ENCODE results near the gene B4GALT3. TPM values are rescaled to one million over a fixed set of nuclear protein-coding genes. Genes with fewer than 3 reads are reported as not detected.

B4GALT3 gene
- total and polyA plus RNA-seq, 2 of the 8 experiments (the other 6 are each of a cell fraction or from before 2014, with no cell fraction given), result 42.3 to 43.0 TPM

DNA sequence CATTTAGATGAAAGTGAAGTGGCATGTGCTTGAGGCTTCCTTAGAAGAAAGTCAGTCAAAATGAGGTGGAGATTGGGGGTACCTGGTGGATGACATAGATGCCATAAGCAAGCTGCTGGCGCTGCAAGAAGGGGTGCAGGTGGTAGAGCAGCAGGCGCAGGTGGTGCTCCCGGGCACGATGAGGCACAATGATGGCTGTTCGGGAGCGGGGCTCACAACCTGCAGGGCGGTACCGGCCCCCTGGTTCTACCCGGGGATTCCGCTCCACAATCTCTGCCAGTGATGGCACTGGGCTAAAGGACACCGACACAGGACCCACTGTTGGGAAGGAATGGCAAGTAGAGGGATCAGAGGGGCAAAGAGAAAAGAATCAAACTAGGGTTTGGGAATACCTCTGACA lies 2.4 kb downstream of the B4GALT3 start (continued):
- TF ChIP-seq, protein P1, sequence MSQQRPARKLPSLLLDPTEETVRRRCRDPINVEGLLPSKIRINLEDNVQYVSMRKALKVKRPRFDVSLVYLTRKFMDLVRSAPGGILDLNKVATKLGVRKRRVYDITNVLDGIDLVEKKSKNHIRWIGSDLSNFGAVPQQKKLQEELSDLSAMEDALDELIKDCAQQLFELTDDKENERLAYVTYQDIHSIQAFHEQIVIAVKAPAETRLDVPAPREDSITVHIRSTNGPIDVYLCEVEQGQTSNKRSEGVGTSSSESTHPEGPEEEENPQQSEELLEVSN (IDR thresholded peaks at IDR 0.05), result no peak
- TF ChIP-seq, protein P2, sequence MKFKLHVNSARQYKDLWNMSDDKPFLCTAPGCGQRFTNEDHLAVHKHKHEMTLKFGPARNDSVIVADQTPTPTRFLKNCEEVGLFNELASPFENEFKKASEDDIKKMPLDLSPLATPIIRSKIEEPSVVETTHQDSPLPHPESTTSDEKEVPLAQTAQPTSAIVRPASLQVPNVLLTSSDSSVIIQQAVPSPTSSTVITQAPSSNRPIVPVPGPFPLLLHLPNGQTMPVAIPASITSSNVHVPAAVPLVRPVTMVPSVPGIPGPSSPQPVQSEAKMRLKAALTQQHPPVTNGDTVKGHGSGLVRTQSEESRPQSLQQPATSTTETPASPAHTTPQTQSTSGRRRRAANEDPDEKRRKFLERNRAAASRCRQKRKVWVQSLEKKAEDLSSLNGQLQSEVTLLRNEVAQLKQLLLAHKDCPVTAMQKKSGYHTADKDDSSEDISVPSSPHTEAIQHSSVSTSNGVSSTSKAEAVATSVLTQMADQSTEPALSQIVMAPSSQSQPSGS (IDR thresholded peaks at IDR 0.05; ENCODE audit: low read length), result no peak
- TF ChIP-seq, protein P3, sequence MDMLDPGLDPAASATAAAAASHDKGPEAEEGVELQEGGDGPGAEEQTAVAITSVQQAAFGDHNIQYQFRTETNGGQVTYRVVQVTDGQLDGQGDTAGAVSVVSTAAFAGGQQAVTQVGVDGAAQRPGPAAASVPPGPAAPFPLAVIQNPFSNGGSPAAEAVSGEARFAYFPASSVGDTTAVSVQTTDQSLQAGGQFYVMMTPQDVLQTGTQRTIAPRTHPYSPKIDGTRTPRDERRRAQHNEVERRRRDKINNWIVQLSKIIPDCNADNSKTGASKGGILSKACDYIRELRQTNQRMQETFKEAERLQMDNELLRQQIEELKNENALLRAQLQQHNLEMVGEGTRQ (IDR thresholded peaks at IDR 0.05; ENCODE audit: low read length), result no peak
- no peak for TF ChIP-seq ZNF274 (IDR thresholded peaks at IDR 0.05; ENCODE audit: borderline replicate concordance, extremely low read depth, low read length)
- TF ChIP-seq POLR2A (IDR thresholded peaks at IDR 0.05; ENCODE audit: control extremely low read depth in 1 of 2, low read depth in 2 of 2, low read length in 2 of 2), result no peak

Measured in H1 (cell line).